ENCODE results near the gene RTP5. TPM values are rescaled to one million over a fixed set of nuclear protein-coding genes. Genes with fewer than 3 reads are reported as not detected.

RTP5 gene
- total RNA-seq, 3 donors from 2014 or later: 0.15 TPM; not detected in 2

DNA sequence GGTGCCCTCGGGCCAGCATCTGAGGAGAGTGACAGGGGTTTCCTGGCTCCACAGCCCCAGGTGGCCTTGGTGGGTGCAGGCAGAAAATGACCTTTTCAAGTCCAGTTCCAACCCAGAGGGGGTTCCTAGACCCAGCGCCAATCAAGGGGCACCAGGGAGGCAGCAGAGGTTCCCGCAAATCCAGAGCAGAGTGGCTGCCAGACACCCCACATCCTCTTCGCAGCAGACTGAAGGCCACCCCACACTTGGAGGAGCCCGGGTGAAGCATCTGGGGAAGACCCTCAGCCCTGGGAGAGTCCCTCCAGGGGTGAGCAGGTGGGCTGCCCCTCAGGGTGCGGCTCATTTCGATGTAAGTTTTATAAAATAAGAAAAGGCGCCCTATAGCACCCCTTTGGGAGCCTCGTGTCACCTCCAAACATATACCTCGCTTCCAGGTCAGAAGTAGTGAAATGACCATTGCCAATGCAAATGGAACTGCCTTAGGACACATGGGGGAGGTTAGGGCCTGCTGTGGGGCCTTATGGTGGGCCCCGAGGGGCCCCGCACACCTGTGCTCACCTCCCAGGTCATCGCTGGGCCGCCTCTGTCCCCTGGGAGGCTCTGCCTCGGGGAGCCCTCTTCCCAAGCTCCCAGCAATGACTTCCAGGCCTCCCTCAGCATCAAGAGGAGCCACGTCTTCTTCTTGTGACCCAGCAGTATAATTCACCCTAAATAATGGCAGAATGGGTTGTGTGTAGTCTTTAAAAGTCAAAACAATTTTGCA lies 11.0 kb downstream of the RTP5 start:
- peak overlapping the region in 2 of 3 donors; percentile 56 to 88 for H3K4me3 ChIP-seq
- no peak for DNase-seq (ENCODE audit: low spot score in 2 of 2)
- H3K36me3 ChIP-seq: no peaks in the 10 kb centered on the region
- H3K27me3 ChIP-seq: no peaks in the 10 kb centered on the region
- peak overlapping the region; percentile 64 to 87 for H3K27ac ChIP-seq
- H3K4me1 ChIP-seq: peaks cover 0 to 3% of the 10 kb centered on the region in 2 donors
- no peaks in the 10 kb centered on the region for H3K9me3 ChIP-seq
- intact Hi-C loops (cut with DNase I; ENCODE audit: low total_unique reads): no loop called here
- TF ChIP-seq POLR2A (IDR thresholded peaks at IDR 0.05) (no peak), POLR2AphosphoS5 (IDR thresholded peaks at IDR 0.05) (no peak)
- TF ChIP-seq, protein P1, sequence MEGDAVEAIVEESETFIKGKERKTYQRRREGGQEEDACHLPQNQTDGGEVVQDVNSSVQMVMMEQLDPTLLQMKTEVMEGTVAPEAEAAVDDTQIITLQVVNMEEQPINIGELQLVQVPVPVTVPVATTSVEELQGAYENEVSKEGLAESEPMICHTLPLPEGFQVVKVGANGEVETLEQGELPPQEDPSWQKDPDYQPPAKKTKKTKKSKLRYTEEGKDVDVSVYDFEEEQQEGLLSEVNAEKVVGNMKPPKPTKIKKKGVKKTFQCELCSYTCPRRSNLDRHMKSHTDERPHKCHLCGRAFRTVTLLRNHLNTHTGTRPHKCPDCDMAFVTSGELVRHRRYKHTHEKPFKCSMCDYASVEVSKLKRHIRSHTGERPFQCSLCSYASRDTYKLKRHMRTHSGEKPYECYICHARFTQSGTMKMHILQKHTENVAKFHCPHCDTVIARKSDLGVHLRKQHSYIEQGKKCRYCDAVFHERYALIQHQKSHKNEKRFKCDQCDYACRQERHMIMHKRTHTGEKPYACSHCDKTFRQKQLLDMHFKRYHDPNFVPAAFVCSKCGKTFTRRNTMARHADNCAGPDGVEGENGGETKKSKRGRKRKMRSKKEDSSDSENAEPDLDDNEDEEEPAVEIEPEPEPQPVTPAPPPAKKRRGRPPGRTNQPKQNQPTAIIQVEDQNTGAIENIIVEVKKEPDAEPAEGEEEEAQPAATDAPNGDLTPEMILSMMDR (IDR thresholded peaks at IDR 0.05): no peak

DNA sequence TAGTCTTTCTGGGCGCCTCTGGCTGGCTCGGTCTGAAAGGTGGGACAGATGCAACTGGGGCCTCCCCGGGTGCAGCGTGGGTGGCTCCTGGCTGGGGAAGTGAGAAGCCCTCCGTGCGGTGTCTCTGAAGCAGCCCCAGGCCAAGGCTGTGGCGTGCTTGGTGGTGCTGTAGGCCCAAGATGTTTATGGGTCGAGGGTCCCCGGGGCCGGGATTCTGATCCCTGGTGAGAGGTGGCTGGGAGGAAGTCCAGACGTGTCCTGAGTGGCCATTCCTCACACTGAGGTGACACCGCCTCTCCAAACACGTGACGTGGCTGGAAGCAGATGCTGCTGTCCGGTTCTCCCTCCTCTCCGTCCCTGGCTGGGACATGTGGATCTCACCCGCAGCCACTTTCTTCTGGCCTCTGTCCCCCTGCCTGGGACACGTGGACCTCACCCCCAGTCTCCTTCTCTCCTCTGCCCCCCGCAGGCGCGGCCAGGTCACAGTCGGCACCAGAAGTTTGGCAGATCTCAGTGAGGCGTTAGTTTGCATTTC lies 12.6 kb downstream of the RTP5 start:
- DNase-seq (ENCODE audit: low spot score in 2 of 2): peak in 1 of 2 donors; percentile 75
- H3K36me3 ChIP-seq: no peaks in the 10 kb centered on the region
- H3K9me3 ChIP-seq: no peaks in the 10 kb centered on the region
- H3K4me1 ChIP-seq: peaks cover 0 to 3% of the 10 kb centered on the region in 2 donors
- intact Hi-C loops (cut with DNase I; ENCODE audit: low total_unique reads): no loop called here
- H3K27me3 ChIP-seq: no peaks in the 10 kb centered on the region
- TF ChIP-seq POLR2A (IDR thresholded peaks at IDR 0.05): no peak
- TF ChIP-seq, protein P1 (IDR thresholded peaks at IDR 0.05): peak in 1 of 3 donors; percentile 12
- H3K4me3 ChIP-seq: peak overlapping the region; percentile 21 to 88 (median 56)
- peak overlapping the region; percentile 76 to 87 for H3K27ac ChIP-seq

DNA sequence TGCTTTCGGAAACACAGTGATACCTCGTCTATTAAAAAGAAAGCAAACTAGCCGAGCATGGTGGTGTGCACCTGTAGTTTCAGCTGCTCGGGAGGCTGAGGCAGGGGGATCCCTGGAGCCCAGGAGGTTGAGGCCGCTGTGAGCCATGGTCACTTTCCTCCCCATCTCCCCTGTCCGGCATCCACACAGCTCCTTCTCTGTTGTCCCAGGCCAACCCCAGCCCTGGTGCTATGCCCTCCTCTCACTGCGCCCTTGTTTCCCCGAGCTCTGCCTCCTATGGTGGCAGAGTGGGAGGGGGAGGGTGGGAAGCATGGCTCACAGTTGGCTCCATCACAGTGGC lies 15.4 kb downstream of the RTP5 start:
- no peaks in the 10 kb centered on the region for H3K27me3 ChIP-seq
- no peaks in the 10 kb centered on the region for H3K9me3 ChIP-seq
- H3K27ac ChIP-seq: no peak overlapping the region
- intact Hi-C loops (cut with DNase I; ENCODE audit: low total_unique reads): no loop called here
- no peak overlapping the region for H3K4me3 ChIP-seq
- DNase-seq (ENCODE audit: low spot score in 2 of 2): no peak
- TF ChIP-seq POLR2A (IDR thresholded peaks at IDR 0.05) (no peak), POLR2AphosphoS5 (IDR thresholded peaks at IDR 0.05) (no peak)
- TF ChIP-seq, protein P1 (IDR thresholded peaks at IDR 0.05): no peak
- H3K36me3 ChIP-seq: no peaks in the 10 kb centered on the region
- peaks cover 0 to 3% of the 10 kb centered on the region in 2 donors for H3K4me1 ChIP-seq

DNA sequence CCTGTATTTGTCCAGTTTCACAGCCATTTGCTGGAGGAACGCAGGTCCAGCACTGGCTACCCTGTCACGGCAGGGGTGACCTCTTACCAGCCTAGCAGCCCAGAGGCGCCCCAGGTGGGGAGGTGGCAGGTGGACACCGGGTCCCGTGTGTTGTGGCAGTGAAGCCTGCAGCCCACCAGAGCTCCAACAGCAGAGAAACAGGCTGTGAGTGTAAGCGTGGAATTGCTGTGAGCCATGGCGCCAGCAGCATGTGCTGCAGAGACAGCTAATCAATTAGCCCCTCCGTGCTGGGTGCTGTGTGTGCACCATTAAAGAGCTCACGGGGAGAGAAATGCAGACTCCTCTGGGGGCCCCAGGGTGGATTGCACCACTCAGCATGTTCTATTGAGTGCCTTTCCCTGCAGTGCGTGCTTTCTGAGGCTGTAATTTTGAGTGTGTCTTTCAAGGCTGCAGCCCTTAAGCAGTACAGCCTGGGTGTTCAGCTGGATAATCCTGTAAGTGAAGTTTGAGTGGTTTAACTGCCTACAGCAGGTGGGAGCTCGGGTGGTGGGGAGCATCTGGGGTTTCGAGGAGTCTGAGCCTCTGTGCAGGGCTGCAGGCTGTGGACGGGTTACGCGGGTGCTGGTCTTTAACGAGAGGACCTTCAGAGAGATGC lies 15.9 kb downstream of the RTP5 start:
- TF ChIP-seq, protein P1 (IDR thresholded peaks at IDR 0.05): no peak
- TF ChIP-seq POLR2AphosphoS5 (IDR thresholded peaks at IDR 0.05) (no peak), POLR2A (IDR thresholded peaks at IDR 0.05) (no peak)
- Histone ChIP-seq H3K27ac (no peak overlapping the region), H3K9me3 (no peaks in the 10 kb centered on the region), H3K27me3 (no peaks in the 10 kb centered on the region), H3K36me3 (no peaks in the 10 kb centered on the region), H3K4me1 (peaks cover 0 to 3% of the 10 kb centered on the region in 2 donors), H3K4me3 (no peak overlapping the region)
- intact Hi-C loops (cut with DNase I; ENCODE audit: low total_unique reads): no loop called here
- no peak for DNase-seq (ENCODE audit: low spot score in 2 of 2)

Data from breast epithelium (tissue), 4 donors.